ENCODE data around the gene SLC25A26. TPM values are rescaled to one million over a fixed set of nuclear protein-coding genes. Genes with fewer than 3 reads are reported as not detected.

SLC25A26 gene
- total RNA-seq, 1 donor from 2014 or later = 23.2 TPM

DNA sequence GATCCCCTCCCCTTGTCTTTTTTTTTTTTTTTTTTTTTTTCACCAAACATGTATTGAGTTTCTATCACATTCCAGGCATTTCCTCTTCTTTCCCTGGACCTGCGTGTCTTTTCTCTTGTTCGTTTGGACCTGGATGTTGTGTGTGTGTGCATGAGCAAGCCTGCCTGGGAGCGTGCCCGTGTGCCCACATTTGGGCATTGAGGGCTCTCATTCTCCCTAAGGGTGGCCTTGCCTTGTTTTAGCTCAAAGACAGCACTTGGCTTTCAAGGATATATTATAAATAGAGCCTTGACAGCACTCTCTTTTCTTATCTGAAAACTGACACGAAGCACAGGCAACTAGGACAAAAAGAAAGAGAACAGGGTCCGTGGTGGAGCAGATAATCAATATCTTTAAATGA, 39.0 kb upstream of the SLC25A26 start:
- intact Hi-C loops (cut with micrococcal nuclease) = no loop called here
- H3K4me1 Mint-ChIP-seq = no peaks in the 10 kb centered on the region
- no peaks in the 10 kb centered on the region for H3K27me3 Mint-ChIP-seq
- POLR2A ChIA-PET = no interaction called here
- no peak overlapping the region for H3K27ac Mint-ChIP-seq
- TF ChIP-seq CTCF (IDR thresholded peaks at IDR 0.05) = no peak
- CTCF ChIA-PET = no interaction called here
- H3K4me3 Mint-ChIP-seq = no peak overlapping the region
- no peaks in the 10 kb centered on the region for H3K36me3 Mint-ChIP-seq (ENCODE audit: low read depth)
- DNase-seq (no peak), ATAC-seq (ENCODE audit: low read depth) (no peak)
- H3K9me3 Mint-ChIP-seq = no peaks in the 10 kb centered on the region

DNA sequence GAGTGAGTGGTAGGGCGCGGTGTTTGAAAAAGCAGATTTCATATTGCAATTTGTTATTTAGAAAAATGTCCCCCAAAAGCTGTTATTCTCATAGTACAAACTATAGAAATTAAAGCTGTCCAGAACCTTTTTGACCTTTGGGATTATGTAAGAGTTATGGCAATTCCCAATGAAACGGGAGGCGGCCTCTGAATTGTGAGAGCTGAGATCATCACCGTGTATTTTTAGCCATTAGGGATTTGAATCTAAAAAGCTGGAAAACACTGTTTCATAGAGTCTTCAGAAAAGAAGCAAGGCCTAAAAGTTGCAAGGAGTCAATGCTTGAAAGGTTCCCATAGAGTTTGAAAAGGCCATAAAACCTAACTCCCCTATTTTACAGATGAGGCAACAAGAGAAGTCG, 38.6 kb upstream of the SLC25A26 start:
- no peak for TF ChIP-seq CTCF (IDR thresholded peaks at IDR 0.05)
- ATAC-seq (ENCODE audit: low read depth) = no peak
- no peak overlapping the region for H3K4me3 Mint-ChIP-seq
- ChIA-PET POLR2A (no interaction called here), CTCF (no interaction called here)
- intact Hi-C loops (cut with micrococcal nuclease) = no loop called here
- no peak overlapping the region for H3K27ac Mint-ChIP-seq
- H3K27me3 Mint-ChIP-seq = peaks cover 4% of the 10 kb centered on the region
- H3K36me3 Mint-ChIP-seq (ENCODE audit: low read depth) = no peaks in the 10 kb centered on the region
- H3K4me1 Mint-ChIP-seq = no peaks in the 10 kb centered on the region
- DNase-seq = no peak
- no peaks in the 10 kb centered on the region for H3K9me3 Mint-ChIP-seq

- no peaks in the 10 kb centered on the region for H3K9me3 Mint-ChIP-seq
- ATAC-seq (ENCODE audit: low read depth) = no peak
- no peaks in the 10 kb centered on the region for H3K4me1 Mint-ChIP-seq
- H3K27ac Mint-ChIP-seq = no peak overlapping the region
- H3K36me3 Mint-ChIP-seq (ENCODE audit: low read depth) = no peaks in the 10 kb centered on the region
- DNase-seq = no peak
- H3K4me3 Mint-ChIP-seq = no peak overlapping the region
- POLR2A ChIA-PET = no interaction called here
- TF ChIP-seq CTCF (IDR thresholded peaks at IDR 0.05) = no peak
- H3K27me3 Mint-ChIP-seq = peaks cover 5% of the 10 kb centered on the region
- CTCF ChIA-PET = no interaction called here
- intact Hi-C loops (cut with micrococcal nuclease) = no loop called here
Observed at GRCh38 chr3:66186545-66186944, 34.3 kb upstream of the SLC25A26 start.

GRCh38 chr3:66195347-66195783, 25.4 kb upstream of the SLC25A26 start:
- no peak overlapping the region for H3K27ac Mint-ChIP-seq
- H3K27me3 Mint-ChIP-seq = peaks cover 24% of the 10 kb centered on the region
- no peak for TF ChIP-seq CTCF (IDR thresholded peaks at IDR 0.05)
- ATAC-seq (ENCODE audit: low read depth) (no peak), DNase-seq (no peak)
- intact Hi-C loops (cut with micrococcal nuclease) = no loop called here
- H3K9me3 Mint-ChIP-seq = no peaks in the 10 kb centered on the region
- no peaks in the 10 kb centered on the region for H3K4me1 Mint-ChIP-seq
- H3K36me3 Mint-ChIP-seq (ENCODE audit: low read depth) = no peaks in the 10 kb centered on the region
- POLR2A ChIA-PET = no interaction called here
- CTCF ChIA-PET = no interaction called here
- H3K4me3 Mint-ChIP-seq = no peak overlapping the region

DNA sequence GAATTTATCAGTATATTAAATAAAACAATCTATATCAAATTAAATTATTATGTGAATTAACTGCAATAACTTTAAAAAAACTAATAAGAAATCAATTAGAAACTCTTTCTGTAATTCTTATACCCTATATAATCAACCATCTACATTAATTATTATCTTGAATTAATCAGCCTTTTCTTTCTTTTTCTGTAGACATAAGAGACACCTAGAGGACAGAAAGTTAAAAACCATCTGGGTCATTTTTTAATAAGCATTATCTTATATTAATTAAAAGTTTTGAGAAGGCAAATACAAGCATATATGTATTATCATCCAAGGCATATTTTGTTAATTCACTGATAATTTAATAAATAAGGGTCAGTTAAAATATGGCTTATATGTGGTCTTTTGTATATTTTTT, 24.2 kb upstream of the SLC25A26 start:
- Mint-ChIP-seq H3K36me3 (ENCODE audit: low read depth) (no peaks in the 10 kb centered on the region), H3K4me3 (no peak overlapping the region), H3K9me3 (no peaks in the 10 kb centered on the region), H3K27me3 (peaks cover 24% of the 10 kb centered on the region), H3K27ac (no peak overlapping the region), H3K4me1 (no peaks in the 10 kb centered on the region)
- intact Hi-C loops (cut with micrococcal nuclease) = no loop called here
- CTCF ChIA-PET = no interaction called here
- no peak for TF ChIP-seq CTCF (IDR thresholded peaks at IDR 0.05)
- POLR2A ChIA-PET = no interaction called here
- no peak for ATAC-seq (ENCODE audit: low read depth)
- DNase-seq = no peak

All from activated B cell treated with CpG ODN at 0.5 μM for 24 hours (primary cell).